Fibroblast of lung (primary cell): Measurements from ENCODE around the gene ATRNL1.

Experiments used
- CTCF ChIP-seq, 2 donors: IDR thresholded peaks in 1 of 2; conservative IDR thresholded peaks in 1 of 2; 1 replicate in 1 of 2; 2 replicates in 1 of 2; pipeline ENCODE4 v1.5.1; 2011 to 2012; ENCODE audit warnings: low read length in 2 of 2, control low read depth in 1 of 2, inconsistent platforms in 1 of 2, low read depth in 1 of 2, mild to moderate bottlenecking in 1 of 2
- EZH2 ChIP-seq: IDR thresholded peaks from 2 replicates; pipeline ENCODE4 v1.5.1; 2012; ENCODE audit warnings: low read length, control low read depth, mild to moderate bottlenecking; ENCODE audit errors: missing control alignments

- TF ChIP-seq CTCF (conservative IDR thresholded peaks at IDR 0.05 in 1 of 2, IDR thresholded peaks at IDR 0.05 in 1 of 2; ENCODE audit: low read depth in 1 of 2, low read length in 2 of 2) (no peak), EZH2 (no peak)
Observed at GRCh38 chr10:115427611-115428010, 334.4 kb downstream of the ATRNL1 start.
